B cell (primary cell): ENCODE data around the gene SAP30L. TPM values are rescaled to one million over a fixed set of nuclear protein-coding genes. Genes with fewer than 3 reads are reported as not detected.

Experiments
- ATAC-seq: fragments of 200-7000 bp; cut with Tn5 transposase; one replicate; pipeline ENCODE4 v1.10.0; 2021; ENCODE audit warnings: low read depth, mild to moderate bottlenecking, moderate number of reproducible peaks, moderate library complexity
- CTCF ChIA-PET: fragments of 350-600 bp; sonication (Branson Sonifier 250); formaldehyde crosslinking; loops from one replicate; lab custom pipeline; 2021; ENCODE audit warnings: antibody characterized with exemption, inconsistent platforms; lab: Charles Lee
- POLR2A ChIA-PET: fragments of 350-600 bp; sonication (Branson Sonifier 250); formaldehyde crosslinking; loops from one replicate; lab custom pipeline; 2021; ENCODE audit warnings: antibody characterized with exemption; lab: Charles Lee
- DNase-seq: peaks from one replicate; pipeline ENCODE4 v3.0.0; 2013
- H2AFZ ChIP-seq: 2 replicates; pipeline ENCODE4 v1.6.1; 2012; ENCODE audit warnings: mild to moderate bottlenecking, low read depth, low read length; ENCODE audit not compliant: insufficient read depth, poor library complexity, severe bottlenecking
- H3K27ac ChIP-seq, 2 donors: 1 replicate in 1 of 2; 2 replicates in 1 of 2; pipeline ENCODE4 v1.5.1; 2012 to 2013; ENCODE audit warnings: low read length in 2 of 2, mild to moderate bottlenecking in 2 of 2, moderate library complexity in 1 of 2
- H3K27me3 ChIP-seq, 4 experiments: fragments of 200-600 bp in 1 of 4; sonication (generic) in 1 of 4; replicated peaks in 1 of 4; 1 replicate in 2 of 4; 2 replicates in 2 of 4; pipeline versions ENCODE4 v1.6.1 to v1.7.0; 2013 to 2016; ENCODE audit warnings: low read length in 3 of 4, mild to moderate bottlenecking in 2 of 4, mixed read lengths in 1 of 4, moderate library complexity in 1 of 4; ENCODE audit not compliant: insufficient read depth in 4 of 4, control insufficient read depth in 3 of 4; ENCODE audit errors: control extremely low read depth in 1 of 4
- H3K36me3 ChIP-seq, 2 experiments: replicated peaks in 1 of 2; 1 replicate in 1 of 2; 2 replicates in 1 of 2; pipeline versions ENCODE4 v1.6.1 to v1.7.1; 2013; ENCODE audit warnings: low read length in 1 of 2; ENCODE audit not compliant: insufficient read depth in 2 of 2, control insufficient read depth in 1 of 2; ENCODE audit errors: control extremely low read depth in 1 of 2, extremely low read depth in 1 of 2
- H3K4me1 ChIP-seq, 2 donors: fragments of 200-600 bp in 1 of 2; sonication (generic) in 1 of 2; 1 replicate in 1 of 2; 2 replicates in 1 of 2; pipeline versions ENCODE4 v1.5.1 to v1.6.1; 2013 to 2017; ENCODE audit warnings: low read length in 2 of 2; ENCODE audit not compliant: control insufficient read depth in 2 of 2, insufficient read depth in 2 of 2
- H3K4me2 ChIP-seq: replicated peaks from 2 replicates; pipeline ENCODE3; 2012; ENCODE audit warnings: mild to moderate bottlenecking, low read depth, low read length; ENCODE audit not compliant: poor library complexity, severe bottlenecking
- H3K4me3 ChIP-seq, 5 experiments: fragments of 200-600 bp in 1 of 5; sonication (generic) in 1 of 5; 1 replicate in 3 of 5; 2 replicates in 2 of 5; pipeline versions ENCODE4 v1.5.1 to v1.7.0; 2011 to 2016; ENCODE audit warnings: low read length in 4 of 5, mild to moderate bottlenecking in 4 of 5, low read depth in 2 of 5, control low read depth in 1 of 5, moderate library complexity in 1 of 5; ENCODE audit not compliant: insufficient read depth in 1 of 5; ENCODE audit errors: control extremely low read depth in 1 of 5, extremely low read depth in 1 of 5
- H3K79me2 ChIP-seq: fragments of 200-600 bp; sonication (generic); one replicate; pipeline ENCODE4 v1.6.0; 2016; ENCODE audit warnings: low read length; ENCODE audit not compliant: control insufficient read depth, insufficient read depth
- H3K9ac ChIP-seq: fragments of 200-600 bp; sonication (generic); 2 replicates; pipeline ENCODE4 v1.6.1; 2017; ENCODE audit warnings: mild to moderate bottlenecking, low read length, moderate library complexity
- H3K9me3 ChIP-seq, 3 donors: one replicate each; pipeline versions ENCODE4 v1.6.1 to v1.7.1; 2013; ENCODE audit warnings: low read length in 2 of 3; ENCODE audit not compliant: control insufficient read depth in 2 of 3, insufficient read depth in 1 of 3; ENCODE audit errors: control extremely low read depth in 1 of 3
- H4K20me1 ChIP-seq: 2 replicates; pipeline ENCODE4 v1.6.0; 2012; ENCODE audit warnings: mild to moderate bottlenecking, low read length; ENCODE audit not compliant: insufficient read depth, control insufficient read depth, poor library complexity, severe bottlenecking
- H3K27ac Mint-ChIP-seq: one replicate; pipeline ENCODE4 v1.8.0; 2021; ENCODE audit warnings: mixed read lengths
- H3K27me3 Mint-ChIP-seq: one replicate; pipeline ENCODE4 v1.8.0; 2021; ENCODE audit warnings: mixed read lengths
- H3K4me1 Mint-ChIP-seq: one replicate; pipeline ENCODE4 v1.8.0; 2021; ENCODE audit warnings: mixed read lengths
- H3K4me3 Mint-ChIP-seq: one replicate; pipeline ENCODE4 v1.8.0; 2021; ENCODE audit warnings: mixed read lengths
- H3K9me3 Mint-ChIP-seq: one replicate; pipeline ENCODE4 v1.8.0; 2022; ENCODE audit warnings: mixed read lengths; ENCODE audit not compliant: insufficient read depth
- EZH2 ChIP-seq: IDR thresholded peaks from 2 replicates; pipeline ENCODE4 v1.6.1; 2012; ENCODE audit warnings: borderline replicate concordance, low read depth, mild to moderate bottlenecking, moderate library complexity, low read length; ENCODE audit not compliant: insufficient read depth, poor library complexity, severe bottlenecking
- WGBS: methylation state at CpG from one replicate; pipeline ENCODE4 v1.1.5; 2013; ENCODE audit warnings: missing lambda C conversion rate; ENCODE audit not compliant: insufficient coverage; 5-methylcytosine and 5-hydroxymethylcytosine counted together
- intact Hi-C: fragments of 100-400 bp; cut with micrococcal nuclease; formaldehyde crosslinking; loops from one replicate; pipeline ENCODE4 v1.10.0; 2022
- polyA plus RNA-seq: library from polyadenylated mRNA; depleted of rRNA; stranded (reverse); fragments of >200 nt; gene quantifications from 2 replicates; pipeline ENCODE4 v1.2.3, GENCODE V29; 2012
- total RNA-seq, 2 donors: library from RNA; stranded (reverse); fragments of 120-200 nt in 1 of 2; gene quantifications; 1 replicate in 1 of 2; 2 replicates in 1 of 2; pipeline versions ENCODE4 v1.2.3 to v1.2.4, GENCODE V29; 2013 to 2022
- TF ChIP-seq, protein P1 (sequence below): fragments of 200-600 bp; IDR thresholded peaks from one replicate; pipeline ENCODE4 v1.8.0; 2022; ENCODE audit warnings: antibody characterized with exemption, mild to moderate bottlenecking

Gene SAP30L
- total and polyA plus RNA-seq, 2 donors (not counting 1 experiment from before 2014, with no cell fraction given): 34.8 to 41.5 TPM

DNA sequence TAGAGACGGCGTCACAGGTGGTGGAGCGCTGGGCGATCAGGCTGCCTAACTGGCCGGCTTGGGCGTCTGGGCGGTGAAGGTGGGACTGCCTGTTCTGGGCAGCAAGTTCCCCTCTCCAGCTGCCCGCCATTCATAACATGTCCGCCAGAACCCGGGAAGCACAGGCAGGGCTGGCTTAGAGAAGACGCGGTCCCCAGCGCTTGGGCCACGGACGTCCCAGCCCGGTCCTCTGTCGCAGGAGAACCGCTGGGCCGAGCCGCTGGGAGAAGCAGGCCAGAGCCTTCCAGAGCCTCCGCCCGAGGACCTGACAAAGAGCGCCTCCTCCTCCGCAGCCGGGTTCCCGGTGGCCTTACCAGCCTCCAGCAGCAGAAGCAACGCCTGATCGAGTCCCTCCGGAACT is 47.5 kb downstream of the SAP30L start:
- H3K79me2 ChIP-seq: no peaks in the 10 kb centered on the region
- H3K4me3 Mint-ChIP-seq: no peak overlapping the region
- 43% methylated on average over 26 of the region's 29 CpGs for WGBS
- ATAC-seq: no peak
- POLR2A ChIA-PET: no interaction called here
- CTCF ChIA-PET: no interaction called here
- no peaks in the 10 kb centered on the region for H3K36me3 ChIP-seq
- no peak overlapping the region for H3K27ac Mint-ChIP-seq
- H3K4me1 Mint-ChIP-seq: no peaks in the 10 kb centered on the region
- H4K20me1 ChIP-seq: no peaks in the 10 kb centered on the region
- no peak overlapping the region for H3K4me3 ChIP-seq
- no peak overlapping the region for H3K9ac ChIP-seq
- no peak overlapping the region for H3K27ac ChIP-seq
- H3K9me3 ChIP-seq: peaks cover 0 to 3% (median 0%) of the 10 kb centered on the region in 3 donors
- peaks cover 49% of the 10 kb centered on the region for H3K27me3 Mint-ChIP-seq
- H3K9me3 Mint-ChIP-seq: no peaks in the 10 kb centered on the region
- intact Hi-C loops: no loop called here
- peaks cover 0 to 28% (median 23%) of the 10 kb centered on the region in 4 experiments for H3K27me3 ChIP-seq
- no peak for DNase-seq
- TF ChIP-seq, protein P1, sequence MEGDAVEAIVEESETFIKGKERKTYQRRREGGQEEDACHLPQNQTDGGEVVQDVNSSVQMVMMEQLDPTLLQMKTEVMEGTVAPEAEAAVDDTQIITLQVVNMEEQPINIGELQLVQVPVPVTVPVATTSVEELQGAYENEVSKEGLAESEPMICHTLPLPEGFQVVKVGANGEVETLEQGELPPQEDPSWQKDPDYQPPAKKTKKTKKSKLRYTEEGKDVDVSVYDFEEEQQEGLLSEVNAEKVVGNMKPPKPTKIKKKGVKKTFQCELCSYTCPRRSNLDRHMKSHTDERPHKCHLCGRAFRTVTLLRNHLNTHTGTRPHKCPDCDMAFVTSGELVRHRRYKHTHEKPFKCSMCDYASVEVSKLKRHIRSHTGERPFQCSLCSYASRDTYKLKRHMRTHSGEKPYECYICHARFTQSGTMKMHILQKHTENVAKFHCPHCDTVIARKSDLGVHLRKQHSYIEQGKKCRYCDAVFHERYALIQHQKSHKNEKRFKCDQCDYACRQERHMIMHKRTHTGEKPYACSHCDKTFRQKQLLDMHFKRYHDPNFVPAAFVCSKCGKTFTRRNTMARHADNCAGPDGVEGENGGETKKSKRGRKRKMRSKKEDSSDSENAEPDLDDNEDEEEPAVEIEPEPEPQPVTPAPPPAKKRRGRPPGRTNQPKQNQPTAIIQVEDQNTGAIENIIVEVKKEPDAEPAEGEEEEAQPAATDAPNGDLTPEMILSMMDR: no peak
- TF ChIP-seq EZH2: no peak
- H3K4me2 ChIP-seq: no peak overlapping the region
- no peak overlapping the region for H2AFZ ChIP-seq
- no peaks in the 10 kb centered on the region for H3K4me1 ChIP-seq

DNA sequence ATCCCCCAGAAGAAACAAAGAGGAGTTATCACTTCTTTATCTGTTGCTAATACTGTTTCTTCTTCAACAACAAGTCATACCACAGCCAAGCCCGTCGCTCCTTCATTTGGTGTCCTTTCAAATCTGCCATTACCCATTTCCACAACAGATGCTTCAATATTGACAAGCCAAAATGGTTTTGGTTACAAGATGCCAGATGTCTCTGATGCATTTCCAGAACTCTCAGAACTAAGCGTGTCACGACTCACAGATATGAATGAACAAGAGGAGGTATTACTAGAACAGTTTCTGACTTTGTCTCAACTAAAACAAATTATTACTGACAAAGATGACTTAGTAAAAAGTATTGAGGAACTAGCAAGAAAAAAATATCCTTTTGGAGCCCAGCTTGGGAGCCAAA is 48.2 kb downstream of the SAP30L start:
- Histone ChIP-seq H3K4me3 (no peak overlapping the region), H3K27me3 (peaks cover 0 to 24% (median 22%) of the 10 kb centered on the region in 4 experiments), H3K4me1 (no peaks in the 10 kb centered on the region), H3K9ac (no peak overlapping the region), H3K4me2 (no peak overlapping the region), H3K9me3 (peaks cover 0 to 3% (median 0%) of the 10 kb centered on the region in 3 donors), H3K27ac (no peak overlapping the region), H3K36me3 (no peaks in the 10 kb centered on the region), H2AFZ (no peak overlapping the region), H3K79me2 (no peaks in the 10 kb centered on the region), H4K20me1 (no peaks in the 10 kb centered on the region)
- peaks cover 50% of the 10 kb centered on the region for H3K27me3 Mint-ChIP-seq
- no peaks in the 10 kb centered on the region for H3K9me3 Mint-ChIP-seq
- DNase-seq (no peak), ATAC-seq (no peak)
- H3K4me1 Mint-ChIP-seq: no peaks in the 10 kb centered on the region
- POLR2A ChIA-PET: no interaction called here
- H3K4me3 Mint-ChIP-seq: no peak overlapping the region
- WGBS: no CpG with 5 or more reads among the region's 4 CpGs
- TF ChIP-seq, protein P1: no peak
- no peak for TF ChIP-seq EZH2
- intact Hi-C loops: no loop called here
- no peak overlapping the region for H3K27ac Mint-ChIP-seq
- CTCF ChIA-PET: no interaction called here
